ENCODE measurements around the gene MATN1.

MATN1 gene

GRCh38 chr1:30716646-30717045 is 6.7 kb downstream of the MATN1 start:
- no peak for DNase-seq

- no peak for DNase-seq
Measured at GRCh38 chr1:30715886-30716285, 7.5 kb downstream of the MATN1 start.

DNA sequence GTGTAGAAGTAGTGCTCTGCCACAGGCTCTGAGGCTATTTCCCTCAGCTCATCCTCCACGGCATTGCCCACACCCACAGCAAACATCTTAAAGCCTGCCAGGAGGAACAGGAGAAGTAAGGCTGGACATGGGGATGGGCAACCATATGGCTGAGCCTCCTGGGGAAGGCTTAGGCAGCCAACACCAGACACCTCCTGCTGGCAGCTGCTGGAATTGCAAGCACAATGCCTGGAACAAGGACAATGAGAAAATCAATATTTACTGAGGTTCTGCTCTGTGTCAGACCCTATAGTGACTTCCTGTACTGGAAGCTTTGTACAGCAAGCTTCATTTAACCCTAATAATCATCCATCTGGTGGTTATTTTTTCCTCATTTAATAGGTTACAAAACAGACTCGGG is 8.2 kb downstream of the MATN1 start:
- no peak for DNase-seq

- no peak for DNase-seq
Measured at GRCh38 chr1:30714536-30715090, 8.8 kb downstream of the MATN1 start.

DNA sequence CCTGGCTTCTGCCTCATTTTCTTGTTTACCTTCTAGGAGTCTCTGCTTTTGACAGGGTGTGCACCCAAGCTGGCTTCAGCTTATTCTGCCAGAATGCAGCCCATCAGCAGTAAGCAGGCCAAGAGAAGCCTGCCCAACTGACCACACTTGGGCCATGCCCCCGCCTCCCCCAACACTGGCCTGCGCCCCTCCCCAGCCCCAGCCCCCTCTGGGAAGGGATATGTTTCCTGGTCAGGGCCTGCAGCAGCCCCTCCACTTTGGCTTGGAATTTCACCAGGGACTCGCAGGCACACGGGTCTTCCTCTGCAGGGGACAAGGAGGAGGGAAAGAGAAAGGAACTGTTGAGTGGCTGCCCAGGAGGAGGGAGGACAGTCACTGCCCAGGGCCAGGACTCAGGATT is 9.4 kb downstream of the MATN1 start:
- no peak for DNase-seq

GRCh38 chr1:30713311-30713710 is 10.1 kb downstream of the MATN1 start:
- peak; percentile 12 for DNase-seq

DNA sequence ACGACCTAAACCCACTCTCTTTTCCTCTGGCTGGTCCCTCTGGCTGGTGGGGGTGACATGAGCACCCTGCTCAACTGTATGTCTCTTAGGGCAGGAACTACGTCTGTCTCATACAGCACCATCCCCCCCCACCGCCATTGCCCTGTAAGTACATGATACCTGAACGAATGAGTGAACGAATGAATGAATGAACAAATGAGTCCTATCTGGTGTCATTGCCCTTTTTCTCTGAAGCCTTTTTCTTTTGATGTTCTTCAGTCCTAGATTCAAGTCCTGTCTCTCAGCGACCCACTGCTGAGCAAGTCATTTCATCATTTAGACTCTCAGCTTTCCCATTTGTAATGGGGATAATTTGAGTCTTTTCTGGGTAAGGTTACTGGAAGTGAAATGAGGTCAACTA is 10.8 kb downstream of the MATN1 start:
- DNase-seq = no peak

- DNase-seq = no peak
Measured at GRCh38 chr1:30710407-30710806, 13.0 kb downstream of the MATN1 start.

GRCh38 chr1:30708361-30708728 is 15.0 kb downstream of the MATN1 start:
- DNase-seq = no peak

GRCh38 chr1:30707412-30708360 is 15.7 kb downstream of the MATN1 start:
- DNase-seq = peak; percentile 58

GRCh38 chr1:30706528-30706927 is 16.9 kb downstream of the MATN1 start:
- peak; percentile 55 for DNase-seq

- DNase-seq = no peak
Measured at GRCh38 chr1:30705698-30706097, 17.7 kb downstream of the MATN1 start.

DNA sequence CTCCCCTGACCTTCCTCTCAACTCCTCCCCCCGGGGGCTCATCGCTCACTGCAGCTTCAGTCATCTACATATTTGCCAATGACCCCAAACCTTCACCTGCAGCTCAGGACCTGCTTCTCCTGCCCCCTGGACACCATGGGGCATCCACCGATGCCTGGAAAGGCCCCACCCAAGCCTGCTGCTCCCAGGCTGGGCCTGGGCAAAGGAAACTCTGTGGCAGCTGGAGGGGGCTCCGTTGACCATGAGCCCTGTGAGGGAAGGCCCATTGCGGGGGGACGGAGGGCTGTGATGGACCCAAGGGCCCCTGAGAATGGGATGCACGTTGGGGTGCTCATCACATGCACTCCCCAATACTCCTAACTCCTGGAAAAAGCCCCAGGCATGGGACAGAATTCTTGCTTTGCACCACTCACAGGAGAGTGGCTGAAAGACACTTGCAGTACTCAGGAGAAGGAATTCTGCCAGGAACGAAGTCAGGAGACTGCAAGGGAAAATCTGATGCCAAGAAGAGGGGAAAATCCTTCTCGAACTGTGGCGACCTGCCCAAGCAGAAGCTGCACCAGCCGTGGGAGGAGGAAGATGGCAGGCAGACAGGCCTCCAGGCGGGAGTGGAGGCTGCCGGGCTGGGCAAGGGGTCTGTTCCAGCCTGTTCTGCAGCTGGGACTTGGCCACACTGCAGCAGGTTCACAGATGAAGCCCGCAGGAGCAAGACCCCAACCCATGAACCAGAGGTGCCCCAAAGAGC is 18.4 kb downstream of the MATN1 start:
- no peak for DNase-seq

GRCh38 chr1:30704271-30704670 is 19.1 kb downstream of the MATN1 start:
- no peak for DNase-seq

GRCh38 chr1:30702823-30703222 is 20.6 kb downstream of the MATN1 start:
- no peak for DNase-seq

DNA sequence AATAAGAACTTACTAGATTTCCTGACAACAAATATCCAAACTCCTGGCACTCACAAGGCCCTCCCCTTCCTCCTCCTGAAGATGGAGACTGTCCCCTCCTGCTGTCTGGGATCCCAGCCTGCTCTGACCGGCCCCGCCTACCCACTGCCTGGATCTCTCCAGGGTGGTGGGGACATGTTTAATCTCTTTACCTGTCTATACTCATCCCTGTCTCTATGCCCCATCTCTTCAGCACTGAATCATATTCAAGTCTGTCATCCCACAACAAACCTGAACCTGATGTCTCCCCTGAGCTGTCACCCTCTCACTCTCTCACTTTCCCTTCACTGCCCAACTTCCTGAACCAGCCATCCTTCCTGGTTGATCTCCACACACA is 22.1 kb downstream of the MATN1 start:
- DNase-seq = no peak

DNA sequence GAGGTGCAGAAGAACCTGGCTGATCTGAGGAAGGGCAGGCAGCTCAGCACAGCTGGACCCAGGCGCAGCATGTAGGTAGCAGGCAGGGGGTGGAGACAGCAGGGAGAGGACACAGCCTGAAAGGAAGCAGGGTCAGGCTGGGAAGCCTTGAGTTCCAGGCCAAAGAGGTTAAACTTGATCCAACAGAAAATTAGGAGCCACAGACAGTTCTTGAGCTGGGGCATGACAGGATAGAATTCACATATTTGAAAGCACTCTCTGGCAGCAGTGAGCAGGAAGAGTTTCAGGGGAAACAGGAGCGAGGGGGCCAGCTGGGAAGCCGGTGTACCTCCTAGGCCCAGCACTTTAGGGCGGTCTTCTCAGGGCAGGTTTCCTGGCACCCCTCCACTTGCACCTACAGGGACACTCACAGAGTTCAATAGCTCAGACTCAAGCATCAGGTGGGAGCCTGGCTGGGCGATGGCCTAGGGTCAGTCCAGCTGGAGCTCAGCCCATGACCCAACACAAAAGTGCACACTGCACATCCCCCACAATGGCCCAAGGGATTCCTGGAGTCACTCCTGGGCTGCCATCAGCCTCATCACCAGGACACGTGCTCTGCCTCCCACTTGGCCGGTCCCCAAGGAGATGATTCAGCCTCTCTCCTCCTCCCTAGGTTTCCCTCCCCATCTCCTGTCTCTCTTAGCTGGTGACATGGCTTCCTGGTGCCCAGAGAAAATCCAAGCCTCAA is 22.7 kb downstream of the MATN1 start:
- peak; percentile 85 for DNase-seq

GRCh38 chr1:30699762-30700161 is 23.6 kb downstream of the MATN1 start:
- no peak for DNase-seq

GRCh38 chr1:30698401-30698981 is 24.9 kb downstream of the MATN1 start:
- no peak for DNase-seq

DNA sequence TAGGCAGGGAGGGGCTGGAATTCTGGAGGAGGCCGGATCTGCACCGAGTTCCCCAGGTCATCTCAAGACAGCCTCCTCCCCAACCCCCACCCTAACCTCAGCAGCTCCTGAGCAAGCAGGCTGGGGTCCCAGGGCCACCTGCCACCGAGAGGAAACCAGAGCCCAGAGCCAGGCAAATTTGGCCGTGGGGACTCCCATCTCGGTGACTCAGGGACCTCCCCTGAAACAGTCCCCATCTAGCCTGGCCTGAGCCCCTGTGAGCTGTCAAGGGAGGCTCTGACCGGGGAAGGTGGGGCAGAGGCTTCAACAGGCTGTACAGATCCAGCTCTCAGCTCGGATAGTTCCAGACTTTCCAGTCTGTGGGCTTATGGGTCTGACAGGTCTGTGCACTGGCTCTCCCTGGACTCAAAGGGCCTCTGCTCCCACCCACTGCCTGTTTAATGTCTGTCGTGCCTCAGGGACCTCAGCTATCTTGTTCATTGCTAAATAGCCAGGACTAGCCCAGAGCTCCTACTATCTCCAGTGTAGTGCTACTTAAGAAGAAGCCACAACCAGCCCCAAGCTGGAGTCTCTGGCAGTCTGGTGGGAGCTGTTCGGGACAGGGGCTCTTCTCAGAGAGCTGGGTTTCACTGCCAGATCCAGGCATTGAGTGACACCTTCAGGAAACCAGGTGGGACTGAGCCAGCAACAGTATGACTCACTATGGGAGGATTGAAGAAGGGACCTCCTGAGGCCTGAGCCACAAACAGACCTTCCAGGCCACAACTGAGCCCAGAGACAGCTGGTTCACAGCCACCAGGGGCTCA is 25.6 kb downstream of the MATN1 start:
- peak; percentile 56 for DNase-seq

DNA sequence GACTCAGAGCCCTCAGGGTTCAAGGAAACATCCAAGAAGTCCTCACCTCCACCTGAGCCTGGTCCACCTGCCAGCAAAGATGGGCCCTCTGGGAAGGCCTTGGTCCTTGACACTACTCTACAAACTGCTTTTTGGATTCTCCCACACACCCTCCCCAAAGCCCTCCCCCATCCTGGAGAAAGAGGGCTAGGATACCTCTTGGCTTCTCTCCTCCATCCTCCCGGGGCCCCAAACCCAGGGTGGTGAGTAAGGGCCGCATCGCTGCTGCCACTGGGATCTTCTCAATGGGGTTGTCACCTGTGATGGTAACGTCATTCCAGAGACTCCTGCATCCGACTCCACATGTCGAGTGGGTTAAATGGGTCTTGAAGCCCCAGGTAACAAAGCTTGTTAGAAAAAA is 26.6 kb downstream of the MATN1 start:
- no peak for DNase-seq

- no peak for DNase-seq
Measured at GRCh38 chr1:30695439-30695841, 27.9 kb downstream of the MATN1 start.
